Stimulated activated CD4-positive, alpha-beta T cell treated with anti-CD3 and anti-CD28 coated beads, Interleukin-15, amount 100 ng/mL, for 1 hour (primary cell): ENCODE data around the gene CYP27A1.

Source experiments
- DNase-seq, 2 donors: peaks; one replicate each; pipeline ENCODE4 v3.0.0-alpha.2; 2020; ENCODE audit warnings: low read depth in 1 of 2, low spot score in 1 of 2

CYP27A1 gene

DNA sequence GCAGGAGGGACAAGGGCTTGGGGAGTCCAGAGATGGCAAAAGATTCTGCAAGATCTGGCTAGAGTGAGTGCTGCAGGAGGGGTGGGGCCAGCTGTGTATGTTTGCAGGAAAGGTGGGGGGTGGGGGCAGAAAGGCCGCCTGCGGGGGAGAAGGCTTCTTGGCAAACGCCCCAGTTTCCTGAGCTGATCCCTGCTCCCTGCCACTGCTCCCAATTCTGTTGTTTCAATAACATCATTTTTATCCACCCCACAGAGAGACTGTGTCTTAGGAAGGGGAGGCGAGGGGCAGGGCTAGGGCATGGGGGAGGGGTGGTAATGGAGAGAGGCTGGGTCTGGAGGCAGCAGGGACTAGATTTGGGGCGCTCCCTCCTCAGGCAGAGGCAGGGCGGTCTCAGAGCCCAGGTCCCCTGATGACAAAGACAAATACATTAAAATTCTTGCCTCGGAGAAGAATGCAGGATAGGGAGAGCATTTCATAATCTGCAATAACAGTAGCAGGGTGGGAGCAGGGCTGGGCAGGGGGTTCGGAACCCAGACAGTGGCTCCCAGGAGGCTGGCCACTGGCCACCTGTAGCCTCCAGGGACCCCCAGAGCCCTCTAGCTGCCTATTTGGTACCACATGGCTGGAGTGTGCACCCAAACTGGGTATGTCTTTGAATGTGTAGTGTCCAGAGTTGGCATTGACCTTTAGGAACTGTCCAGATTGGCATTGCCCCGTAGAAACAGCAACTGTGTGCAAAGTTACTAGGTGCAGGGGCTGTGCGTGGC, 75.6 kb downstream of the CYP27A1 start:
- DNase-seq: no peak

DNA sequence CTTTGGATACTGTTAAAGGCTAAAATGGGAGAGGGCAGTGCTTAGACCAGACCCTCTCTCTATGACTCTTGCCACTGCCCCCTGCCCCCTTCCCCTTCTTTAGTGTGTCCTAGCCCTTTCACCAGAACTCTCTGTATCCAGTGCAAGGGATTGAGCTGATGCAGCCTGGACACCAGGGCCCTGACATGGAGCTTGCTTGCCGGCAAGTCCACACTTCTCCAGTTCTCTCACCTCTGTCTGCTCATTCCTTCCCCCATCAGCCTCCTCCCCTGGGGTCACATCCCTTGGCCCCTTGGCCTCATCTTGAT, 76.1 kb downstream of the CYP27A1 start:
- DNase-seq: no peak

DNA sequence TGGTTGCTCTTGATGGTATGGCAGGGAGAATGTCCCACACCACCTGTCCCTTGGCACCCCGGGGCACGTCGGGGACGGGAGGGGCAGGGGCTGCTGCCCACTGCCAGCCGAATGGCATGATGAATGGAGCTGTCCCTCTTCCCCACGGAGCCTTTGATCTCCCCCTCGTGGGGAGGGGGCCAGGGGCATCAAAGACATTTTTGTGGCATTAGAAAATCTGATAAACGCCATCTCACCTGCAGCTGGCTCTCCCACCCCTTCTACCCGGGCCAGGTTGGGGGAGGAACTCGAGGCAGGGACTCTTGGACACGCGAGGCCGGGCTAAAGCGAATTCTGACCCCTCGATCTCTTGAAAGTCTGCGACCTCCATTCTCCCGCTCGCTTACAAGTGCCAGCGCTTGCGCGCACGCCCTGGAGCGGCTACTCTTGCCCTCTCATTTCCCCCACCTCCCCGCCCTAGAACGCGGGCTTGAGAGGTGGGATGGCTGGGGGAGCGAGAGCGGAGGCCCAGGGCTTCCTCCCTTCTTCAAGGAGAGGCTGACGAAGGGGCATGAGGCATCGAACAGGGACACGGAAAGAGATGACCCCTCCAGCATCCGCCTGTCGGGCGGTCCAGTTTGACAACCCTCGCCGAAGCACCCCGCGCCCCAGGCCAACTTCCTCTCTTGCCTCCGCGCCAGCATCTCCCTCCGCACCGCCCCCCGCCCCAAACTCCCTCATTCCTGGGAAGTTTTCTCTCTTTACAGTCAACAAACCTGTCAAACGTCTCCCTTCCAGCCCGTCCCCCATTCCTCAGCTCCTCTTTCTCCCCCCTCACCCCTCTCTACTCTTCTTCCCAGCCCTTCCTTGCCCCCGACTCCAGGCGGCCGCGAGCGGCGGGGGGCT, 77.0 kb downstream of the CYP27A1 start:
- DNase-seq: no peak

DNA sequence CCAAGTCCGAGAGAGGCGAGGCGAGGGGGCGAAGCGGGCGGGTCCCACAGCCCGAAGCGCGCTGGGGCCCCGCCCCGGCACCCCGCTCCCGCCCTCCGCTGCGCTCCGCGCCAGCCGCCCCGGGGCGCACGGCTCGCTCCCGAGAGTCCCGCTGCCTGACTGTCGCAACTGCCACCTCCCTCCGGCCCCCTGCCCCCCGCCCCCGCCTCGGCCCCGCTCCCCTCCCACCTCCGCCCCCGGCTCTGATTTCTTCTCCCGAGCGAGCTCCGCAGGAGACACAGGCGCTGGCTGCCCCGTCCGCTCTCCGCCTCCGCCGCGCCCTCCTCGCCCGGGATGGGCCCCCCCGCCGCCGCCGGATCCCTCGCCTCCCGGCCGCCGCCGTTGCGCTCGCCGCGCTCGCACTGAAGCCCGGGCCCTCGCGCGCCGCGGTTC, 77.6 kb downstream of the CYP27A1 start, which contains the start of gene WNT6:
TSS of gene WNT6 (plus strand) at position 250 of the 432 bp plus-strand sequence. CDS start 233 bp downstream, outside the sequence.
- no peak for DNase-seq

DNA sequence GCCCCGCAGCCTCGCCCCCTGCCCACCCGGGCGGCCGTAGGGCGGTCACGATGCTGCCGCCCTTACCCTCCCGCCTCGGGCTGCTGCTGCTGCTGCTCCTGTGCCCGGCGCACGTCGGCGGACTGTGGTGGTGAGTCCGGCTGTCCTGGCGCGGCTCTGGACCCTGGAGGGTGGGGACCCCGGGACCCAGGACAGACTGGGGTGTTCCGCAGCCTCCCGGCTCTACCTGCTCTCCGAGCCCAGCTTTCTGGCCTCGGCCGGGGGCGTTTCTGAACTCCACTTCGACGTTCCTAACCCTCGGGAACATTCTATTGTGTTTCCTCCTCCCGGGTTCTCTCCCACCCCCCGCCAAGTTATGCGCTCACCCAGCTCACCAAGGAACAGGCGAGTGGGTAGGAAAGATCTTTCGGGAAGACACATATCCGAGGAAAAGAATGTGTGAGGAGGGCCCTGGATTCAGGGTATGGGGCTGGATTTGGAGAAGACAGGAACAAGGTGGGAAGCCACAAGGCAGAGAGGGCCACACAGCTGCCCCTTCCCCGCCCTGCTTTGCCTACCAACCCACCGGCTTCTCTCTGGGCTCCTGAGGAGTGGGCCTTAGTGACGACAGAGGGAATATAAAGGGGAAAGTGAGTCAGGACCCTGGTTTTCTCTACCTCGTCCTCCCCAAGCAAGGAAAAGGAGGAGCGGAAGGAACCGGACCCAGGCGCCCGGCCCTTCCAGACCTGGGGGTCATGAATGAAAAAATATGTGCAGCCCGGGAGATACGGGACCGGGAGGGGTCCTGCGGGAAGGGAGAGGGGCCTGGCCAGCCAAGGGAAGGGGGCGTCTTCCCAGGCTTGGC, 78.3 kb downstream of the CYP27A1 start:
- DNase-seq: no peak

DNA sequence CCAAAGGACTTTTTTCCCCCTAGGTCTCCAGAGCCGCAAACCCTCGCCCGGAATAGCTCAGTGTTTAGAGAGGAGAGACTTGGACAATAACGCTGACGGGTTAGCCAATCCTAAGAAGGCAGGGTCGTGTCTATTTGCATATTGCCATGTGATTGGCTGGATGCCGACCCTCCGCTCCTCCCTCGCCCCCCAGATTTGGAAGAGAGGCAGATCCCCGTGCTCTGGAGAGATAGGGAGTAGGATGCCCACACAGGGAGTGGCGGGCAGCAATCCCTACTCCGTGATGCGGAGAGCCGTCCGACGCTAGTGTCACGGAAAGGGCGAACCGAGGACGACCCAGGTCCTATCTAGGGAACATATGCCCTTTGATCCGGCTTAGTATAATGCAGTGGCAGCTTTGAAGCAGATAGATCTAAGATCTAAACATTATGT, 79.0 kb downstream of the CYP27A1 start:
- no peak for DNase-seq

DNA sequence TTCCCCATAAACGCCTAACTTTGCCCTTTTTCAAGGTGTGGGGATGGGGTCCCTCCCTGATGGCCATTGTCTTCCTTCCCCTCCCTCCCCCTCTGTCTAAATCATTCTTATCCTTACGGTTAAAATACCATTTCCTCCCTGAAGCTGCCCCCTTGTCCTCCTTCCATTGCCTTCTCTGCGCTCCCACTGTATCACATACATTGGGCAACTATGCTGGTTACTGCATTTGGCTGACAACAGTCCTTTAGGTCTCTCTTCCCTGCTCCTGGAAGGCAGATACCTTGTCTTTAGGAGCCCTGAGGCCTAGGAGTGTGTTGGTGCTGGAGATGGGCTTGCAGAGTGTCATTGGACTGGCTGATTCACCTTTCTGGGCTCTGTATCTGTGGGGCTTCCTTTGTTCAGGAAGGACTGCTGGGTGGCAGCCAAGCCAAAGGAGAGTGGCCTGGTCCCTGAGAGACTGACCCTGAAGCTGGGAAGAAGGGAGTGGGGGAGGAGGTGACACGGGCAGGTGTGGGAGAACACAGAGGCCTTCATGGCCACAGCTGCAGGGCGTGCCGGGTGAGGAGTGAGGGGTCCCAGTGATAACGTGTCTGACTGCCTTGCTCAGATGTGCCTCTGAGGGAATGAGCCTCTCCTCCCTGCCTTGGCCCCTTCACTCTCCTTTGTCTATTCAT, 79.8 kb downstream of the CYP27A1 start:
- no peak for DNase-seq

DNA sequence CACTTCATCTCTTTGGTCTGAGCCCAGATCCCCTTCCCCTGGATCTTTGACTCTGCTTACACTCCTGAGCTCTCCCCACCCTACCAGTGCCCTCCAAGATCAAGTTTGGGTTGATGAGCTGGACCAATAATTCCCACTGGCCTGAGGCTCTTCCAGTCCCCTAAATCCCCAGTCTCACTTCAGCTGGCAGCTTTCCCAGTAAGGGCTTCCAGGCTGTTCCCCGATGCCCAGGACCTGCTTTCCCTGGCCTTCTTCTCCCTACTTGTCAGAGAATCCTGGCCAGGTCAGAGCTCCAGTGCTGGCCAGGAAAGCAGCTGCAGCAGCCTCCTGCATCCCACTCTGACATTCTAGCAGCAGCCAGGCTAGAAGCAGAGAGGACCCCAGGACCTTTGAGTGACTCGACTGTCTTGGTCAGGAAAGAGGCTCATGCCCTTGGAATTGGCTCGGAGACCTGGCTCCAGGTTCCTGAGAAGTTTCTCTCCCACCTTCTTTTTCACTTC, 81.1 kb downstream of the CYP27A1 start:
- DNase-seq: no peak
